Panc1 (cell line): Measurements from ENCODE around the gene PLEKHG4.

Experiments used
- CTCF ChIP-seq: fragments of 450-650 bp; IDR thresholded peaks from 2 replicates; pipeline ENCODE4 v1.5.1; 2017; ENCODE audit warnings: mild to moderate bottlenecking
- POLR2AphosphoS5 ChIP-seq: IDR thresholded peaks from 2 replicates; pipeline ENCODE4 v1.6.1; 2012; ENCODE audit warnings: mild to moderate bottlenecking, low read depth, low read length, moderate library complexity
- SIN3A ChIP-seq: IDR thresholded peaks from 2 replicates; pipeline ENCODE4 v1.6.1; 2012; ENCODE audit warnings: low read depth, mild to moderate bottlenecking, low read length, moderate library complexity, borderline replicate concordance; ENCODE audit not compliant: insufficient read depth
- TCF7L2 ChIP-seq: IDR thresholded peaks from 2 replicates; pipeline ENCODE4 v1.6.1; 2011; ENCODE audit warnings: mild to moderate bottlenecking, low read depth, low read length, inconsistent platforms
- TF ChIP-seq, protein P1 (sequence below), 2 experiments: IDR thresholded peaks; 2 replicates each; pipeline ENCODE4 v1.6.1; 2011 to 2012; ENCODE audit warnings: low read depth in 2 of 2, control low read depth in 1 of 2, low read length in 1 of 2, mild to moderate bottlenecking in 1 of 2, moderate library complexity in 1 of 2; ENCODE audit not compliant: insufficient read depth in 1 of 2

DNA sequence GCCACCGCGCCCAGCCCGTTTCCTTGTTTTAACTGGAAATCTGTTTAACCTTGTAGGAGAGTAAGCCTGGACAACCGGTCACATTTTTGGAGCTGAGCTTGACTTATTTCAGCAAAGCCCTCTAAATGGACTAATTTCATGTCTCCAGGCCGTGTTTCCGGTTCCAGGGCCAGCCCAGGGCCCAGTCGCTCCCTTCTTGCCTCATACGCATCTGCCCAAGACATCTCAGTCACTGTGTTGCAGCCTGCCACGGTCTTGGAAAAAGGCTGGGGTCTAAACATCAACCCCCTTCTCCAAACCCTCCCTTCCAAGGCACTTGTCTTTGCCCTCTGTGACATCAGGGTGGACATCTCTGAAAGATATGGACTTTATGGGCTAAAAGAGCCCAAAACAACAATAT is 18.9 kb downstream of the PLEKHG4 start:
- TF ChIP-seq POLR2AphosphoS5 (no peak), SIN3A (no peak), CTCF (no peak), TCF7L2 (no peak)
- TF ChIP-seq, protein P1, sequence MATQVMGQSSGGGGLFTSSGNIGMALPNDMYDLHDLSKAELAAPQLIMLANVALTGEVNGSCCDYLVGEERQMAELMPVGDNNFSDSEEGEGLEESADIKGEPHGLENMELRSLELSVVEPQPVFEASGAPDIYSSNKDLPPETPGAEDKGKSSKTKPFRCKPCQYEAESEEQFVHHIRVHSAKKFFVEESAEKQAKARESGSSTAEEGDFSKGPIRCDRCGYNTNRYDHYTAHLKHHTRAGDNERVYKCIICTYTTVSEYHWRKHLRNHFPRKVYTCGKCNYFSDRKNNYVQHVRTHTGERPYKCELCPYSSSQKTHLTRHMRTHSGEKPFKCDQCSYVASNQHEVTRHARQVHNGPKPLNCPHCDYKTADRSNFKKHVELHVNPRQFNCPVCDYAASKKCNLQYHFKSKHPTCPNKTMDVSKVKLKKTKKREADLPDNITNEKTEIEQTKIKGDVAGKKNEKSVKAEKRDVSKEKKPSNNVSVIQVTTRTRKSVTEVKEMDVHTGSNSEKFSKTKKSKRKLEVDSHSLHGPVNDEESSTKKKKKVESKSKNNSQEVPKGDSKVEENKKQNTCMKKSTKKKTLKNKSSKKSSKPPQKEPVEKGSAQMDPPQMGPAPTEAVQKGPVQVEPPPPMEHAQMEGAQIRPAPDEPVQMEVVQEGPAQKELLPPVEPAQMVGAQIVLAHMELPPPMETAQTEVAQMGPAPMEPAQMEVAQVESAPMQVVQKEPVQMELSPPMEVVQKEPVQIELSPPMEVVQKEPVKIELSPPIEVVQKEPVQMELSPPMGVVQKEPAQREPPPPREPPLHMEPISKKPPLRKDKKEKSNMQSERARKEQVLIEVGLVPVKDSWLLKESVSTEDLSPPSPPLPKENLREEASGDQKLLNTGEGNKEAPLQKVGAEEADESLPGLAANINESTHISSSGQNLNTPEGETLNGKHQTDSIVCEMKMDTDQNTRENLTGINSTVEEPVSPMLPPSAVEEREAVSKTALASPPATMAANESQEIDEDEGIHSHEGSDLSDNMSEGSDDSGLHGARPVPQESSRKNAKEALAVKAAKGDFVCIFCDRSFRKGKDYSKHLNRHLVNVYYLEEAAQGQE (IDR thresholded peaks at IDR 0.05; ENCODE audit: insufficient read depth in 1 of 2, low read depth in 2 of 2, low read length in 1 of 2): no peak
